Medulla oblongata (tissue), 1 donor: ENCODE data around the gene EIF4A2.
A peak's percentile ranks its signal among the peaks of the same experiment; 100 is the strongest.
"Not testable (repeated sequence)": the region's sequence is repeated elsewhere in the genome, so short reads cannot be mapped to it uniquely, and the experiment has no call there.

Experiments used
- DNase-seq: peaks from one replicate; pipeline ENCODE4 v3.0.0-alpha.2; 2015; ENCODE audit errors: extremely low spot score

The EIF4A2 gene

GRCh38 chr3:186784820-186785494, 1.6 kb downstream of the EIF4A2 start:
- no peak for DNase-seq

GRCh38 chr3:186785495-186786018, 2.2 kb downstream of the EIF4A2 start:
- no peak for DNase-seq

GRCh38 chr3:186786922-186787321, 3.5 kb downstream of the EIF4A2 start:
- no peak for DNase-seq

GRCh38 chr3:186787642-186788481, 4.5 kb downstream of the EIF4A2 start:
- DNase-seq = no peak

- DNase-seq = no peak
Measured at GRCh38 chr3:186788482-186789370, 5.3 kb downstream of the EIF4A2 start.

- DNase-seq = no peak
Measured at GRCh38 chr3:186789554-186790260, 6.3 kb downstream of the EIF4A2 start.

GRCh38 chr3:186790261-186790981, 7.0 kb downstream of the EIF4A2 start:
- no peak for DNase-seq

GRCh38 chr3:186798239-186798874, 15.0 kb downstream of the EIF4A2 start:
- DNase-seq = no peak

- DNase-seq = no peak
Measured at GRCh38 chr3:186800285-186800684, 16.9 kb downstream of the EIF4A2 start.

GRCh38 chr3:186802701-186803100, 19.3 kb downstream of the EIF4A2 start:
- DNase-seq = no peak

GRCh38 chr3:186803447-186803846, 20.1 kb downstream of the EIF4A2 start:
- not testable (repeated sequence) for DNase-seq

GRCh38 chr3:186806089-186807055, 23.0 kb downstream of the EIF4A2 start, which contains the start of gene RFC4:
RFC4 (minus strand) TSS chr3:186806482; CDS start chr3:186804713, 1,769 bp downstream.
- DNase-seq = peak; percentile 85

- DNase-seq = no peak
Measured at GRCh38 chr3:186807231-186807630, 23.9 kb downstream of the EIF4A2 start.

GRCh38 chr3:186810336-186810996, 27.1 kb downstream of the EIF4A2 start:
- no peak for DNase-seq

GRCh38 chr3:186811313-186811712, 27.9 kb downstream of the EIF4A2 start:
- not testable (repeated sequence) for DNase-seq

GRCh38 chr3:186814100-186814499, 30.7 kb downstream of the EIF4A2 start:
- no peak for DNase-seq

- DNase-seq = no peak
Measured at GRCh38 chr3:186815435-186815834, 32.1 kb downstream of the EIF4A2 start.

GRCh38 chr3:186818516-186818915, 35.1 kb downstream of the EIF4A2 start:
- DNase-seq = no peak
